ENCODE data around the gene SMYD3.
A peak's percentile ranks its signal among the peaks of the same experiment; 100 is the strongest.

Gene SMYD3

GRCh38 chr1:245829826-245830225, 677.3 kb downstream of the SMYD3 start:
- H3K4me1 Mint-ChIP-seq, result peaks cover 15% of the 10 kb centered on the region
- peaks cover 20% of the 10 kb centered on the region for H3K36me3 Mint-ChIP-seq (ENCODE audit: low read depth)
- no peak overlapping the region for H3K27ac Mint-ChIP-seq
- no peak overlapping the region for H3K4me3 Mint-ChIP-seq
- DNase-seq, result no peak
- TF ChIP-seq CTCF (IDR thresholded peaks at IDR 0.05), result no peak
- H3K9me3 Mint-ChIP-seq, result peaks cover 21% of the 10 kb centered on the region
- H3K27me3 Mint-ChIP-seq (ENCODE audit: low read depth, poor library complexity), result peaks cover 4% of the 10 kb centered on the region

GRCh38 chr1:245829194-245829593, 677.9 kb downstream of the SMYD3 start:
- no peak for DNase-seq
- TF ChIP-seq CTCF (IDR thresholded peaks at IDR 0.05), result no peak
- Mint-ChIP-seq H3K27me3 (ENCODE audit: low read depth, poor library complexity) (peaks cover 4% of the 10 kb centered on the region), H3K9me3 (peaks cover 22% of the 10 kb centered on the region), H3K36me3 (ENCODE audit: low read depth) (peaks cover 21% of the 10 kb centered on the region), H3K4me1 (peaks cover 15% of the 10 kb centered on the region), H3K27ac (no peak overlapping the region), H3K4me3 (no peak overlapping the region)

- peak overlapping the region; percentile 90 for H3K27ac Mint-ChIP-seq
- peaks cover 19% of the 10 kb centered on the region for H3K4me1 Mint-ChIP-seq
- H3K27me3 Mint-ChIP-seq (ENCODE audit: low read depth, poor library complexity), result peaks cover 4% of the 10 kb centered on the region
- H3K36me3 Mint-ChIP-seq (ENCODE audit: low read depth), result peaks cover 39% of the 10 kb centered on the region
- peaks cover 39% of the 10 kb centered on the region for H3K9me3 Mint-ChIP-seq
- H3K4me3 Mint-ChIP-seq, result no peak overlapping the region
- no peak for DNase-seq
- TF ChIP-seq CTCF (IDR thresholded peaks at IDR 0.05), result no peak
These were observed 679.8 kb downstream of the SMYD3 start for GRCh38 chr1:245827301-245827700.

- peaks cover 19% of the 10 kb centered on the region for H3K4me1 Mint-ChIP-seq
- peaks cover 35% of the 10 kb centered on the region for H3K9me3 Mint-ChIP-seq
- DNase-seq, result no peak
- no peak overlapping the region for H3K4me3 Mint-ChIP-seq
- peaks cover 4% of the 10 kb centered on the region for H3K27me3 Mint-ChIP-seq (ENCODE audit: low read depth, poor library complexity)
- TF ChIP-seq CTCF (IDR thresholded peaks at IDR 0.05), result no peak
- H3K27ac Mint-ChIP-seq, result no peak overlapping the region
- peaks cover 33% of the 10 kb centered on the region for H3K36me3 Mint-ChIP-seq (ENCODE audit: low read depth)
These were observed 681.8 kb downstream of the SMYD3 start for GRCh38 chr1:245825128-245825901.

- Mint-ChIP-seq H3K36me3 (ENCODE audit: low read depth) (peaks cover 28% of the 10 kb centered on the region), H3K4me3 (no peak overlapping the region), H3K27ac (peak overlapping the region; percentile 27), H3K27me3 (ENCODE audit: low read depth, poor library complexity) (peaks cover 4% of the 10 kb centered on the region), H3K4me1 (peaks cover 19% of the 10 kb centered on the region), H3K9me3 (peaks cover 30% of the 10 kb centered on the region)
- no peak for DNase-seq
- TF ChIP-seq CTCF (IDR thresholded peaks at IDR 0.05), result no peak
These were observed 683.5 kb downstream of the SMYD3 start for GRCh38 chr1:245823408-245824147.

Measured in nephron progenitor cell (in vitro differentiated cells).